Tibial nerve (tissue), 4 donors: Measurements from ENCODE around the gene VGLL4.

ENCODE experiments used
- EP300 ChIP-seq, 2 donors: sonication (generic); formaldehyde crosslinking; IDR thresholded peaks; one replicate each; pipeline ENCODE4 v1.6.1; 2017; ENCODE audit warnings: antibody characterized with exemption in 2 of 2, mild to moderate bottlenecking in 1 of 2
- TF ChIP-seq, protein P1 (sequence below), 5 experiments: fragments of 200-600 bp in 3 of 5; fragments of 450-650 bp in 2 of 5; sonication (generic) in 3 of 5; IDR thresholded peaks; one replicate each; pipeline ENCODE4 v1.5.1; 2016 to 2019; ENCODE audit warnings: antibody characterized with exemption in 5 of 5, mild to moderate bottlenecking in 3 of 5, moderate library complexity in 2 of 5

DNA sequence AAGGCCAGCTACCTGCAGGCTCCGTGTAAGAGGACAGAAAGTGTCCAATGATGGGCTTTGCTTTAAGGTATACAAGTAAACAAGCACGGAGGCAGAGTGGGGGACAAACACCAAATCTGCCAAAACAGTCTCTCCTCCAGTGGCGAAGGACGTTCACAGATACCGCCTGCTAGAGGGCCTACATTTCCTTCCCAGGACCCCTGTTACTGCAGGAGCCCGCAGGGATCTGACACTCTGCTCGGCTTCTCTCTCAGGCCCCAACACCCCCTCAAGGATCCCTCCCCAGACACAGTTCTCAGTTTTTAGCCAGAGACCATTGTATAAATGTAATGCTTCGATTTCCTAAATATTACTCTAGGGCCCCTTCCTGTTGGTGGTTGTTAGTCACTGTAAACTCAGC lies 46.0 kb upstream of the VGLL4 start:
- TF ChIP-seq, protein P1, sequence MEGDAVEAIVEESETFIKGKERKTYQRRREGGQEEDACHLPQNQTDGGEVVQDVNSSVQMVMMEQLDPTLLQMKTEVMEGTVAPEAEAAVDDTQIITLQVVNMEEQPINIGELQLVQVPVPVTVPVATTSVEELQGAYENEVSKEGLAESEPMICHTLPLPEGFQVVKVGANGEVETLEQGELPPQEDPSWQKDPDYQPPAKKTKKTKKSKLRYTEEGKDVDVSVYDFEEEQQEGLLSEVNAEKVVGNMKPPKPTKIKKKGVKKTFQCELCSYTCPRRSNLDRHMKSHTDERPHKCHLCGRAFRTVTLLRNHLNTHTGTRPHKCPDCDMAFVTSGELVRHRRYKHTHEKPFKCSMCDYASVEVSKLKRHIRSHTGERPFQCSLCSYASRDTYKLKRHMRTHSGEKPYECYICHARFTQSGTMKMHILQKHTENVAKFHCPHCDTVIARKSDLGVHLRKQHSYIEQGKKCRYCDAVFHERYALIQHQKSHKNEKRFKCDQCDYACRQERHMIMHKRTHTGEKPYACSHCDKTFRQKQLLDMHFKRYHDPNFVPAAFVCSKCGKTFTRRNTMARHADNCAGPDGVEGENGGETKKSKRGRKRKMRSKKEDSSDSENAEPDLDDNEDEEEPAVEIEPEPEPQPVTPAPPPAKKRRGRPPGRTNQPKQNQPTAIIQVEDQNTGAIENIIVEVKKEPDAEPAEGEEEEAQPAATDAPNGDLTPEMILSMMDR (IDR thresholded peaks at IDR 0.05), result no peak
- TF ChIP-seq EP300 (IDR thresholded peaks at IDR 0.05), result no peak
